Endodermal cell (in vitro differentiated cells): ENCODE results near the gene INSC. TPM values are rescaled to one million over a fixed set of nuclear protein-coding genes. Genes with fewer than 3 reads are reported as not detected.

Source experiments
- DNase-seq: peaks from one replicate; pipeline ENCODE4 v3.0.0-alpha.2; 2017
- H3K27ac ChIP-seq: 2 replicates; pipeline ENCODE4 v1.5.1; 2013; ENCODE audit warnings: mild to moderate bottlenecking, low read depth, low read length, moderate library complexity
- H3K27me3 ChIP-seq: 2 replicates; pipeline ENCODE4 v1.6.1; 2013; ENCODE audit warnings: mild to moderate bottlenecking, low read length, moderate library complexity; ENCODE audit not compliant: insufficient read depth, control insufficient read depth, poor library complexity, severe bottlenecking
- H3K36me3 ChIP-seq: 2 replicates; pipeline ENCODE4 v1.7.0; 2013; ENCODE audit warnings: mild to moderate bottlenecking, low read length, moderate library complexity; ENCODE audit not compliant: control insufficient read depth, insufficient read depth
- H3K4me1 ChIP-seq: one replicate; pipeline ENCODE4 v1.7.0; 2013; ENCODE audit warnings: low read length; ENCODE audit not compliant: control insufficient read depth, insufficient read depth
- H3K4me3 ChIP-seq: 2 replicates; pipeline ENCODE4 v1.5.1; 2013; ENCODE audit warnings: mild to moderate bottlenecking, low read length, moderate library complexity
- H3K9ac ChIP-seq: 2 replicates; pipeline ENCODE4 v1.6.1; 2013; ENCODE audit warnings: mild to moderate bottlenecking, low read length, moderate library complexity; ENCODE audit not compliant: poor library complexity, severe bottlenecking; ENCODE audit errors: extremely low read depth
- H3K9me3 ChIP-seq: 2 replicates; pipeline ENCODE4 v1.6.1; 2013; ENCODE audit warnings: mild to moderate bottlenecking, low read length, moderate library complexity; ENCODE audit not compliant: control insufficient read depth
- H3K27ac Mint-ChIP-seq: 2 replicates; pipeline ENCODE4 v1.8.0; 2020; ENCODE audit warnings: mixed read lengths
- H3K27me3 Mint-ChIP-seq: 2 replicates; pipeline ENCODE4 v1.8.0; 2021; ENCODE audit warnings: mild to moderate bottlenecking, mixed read lengths; ENCODE audit not compliant: insufficient read depth
- H3K36me3 Mint-ChIP-seq: 2 replicates; pipeline ENCODE4 v1.8.0; 2020; ENCODE audit warnings: low read depth, mixed read lengths
- H3K4me1 Mint-ChIP-seq: 2 replicates; pipeline ENCODE4 v1.8.0; 2020; ENCODE audit warnings: mixed read lengths
- H3K4me3 Mint-ChIP-seq: 2 replicates; pipeline ENCODE4 v1.8.0; 2020; ENCODE audit warnings: mild to moderate bottlenecking, moderate library complexity, mixed read lengths
- H3K9me3 Mint-ChIP-seq: 2 replicates; pipeline ENCODE4 v1.8.0; 2020; ENCODE audit warnings: mild to moderate bottlenecking, mixed read lengths
- WGBS, 2 experiments: methylation state at CpG; one replicate each; pipeline versions ENCODE4 v1.1.5 to v1.1.7; 2013; ENCODE audit warnings: missing lambda C conversion rate in 2 of 2, mixed read lengths in 1 of 2; ENCODE audit not compliant: insufficient coverage in 1 of 2, insufficient read length in 1 of 2; 5-methylcytosine and 5-hydroxymethylcytosine counted together
- total RNA-seq, 2 donors: library from RNA; stranded (reverse); fragmentation: NEBNext Ultra II Directional in 1 of 2; extraction: Animal tissue kit (Norgen Biotek cat#: 25700) in 1 of 2; gene quantifications; 2 replicates in 1 of 2; 3 replicates in 1 of 2; pipeline ENCODE4 v1.2.1, GENCODE V29; 2021
- TF ChIP-seq, protein P1 (sequence below): fragments of 200-600 bp; sonication (generic); conservative IDR thresholded peaks from 2 replicates; pipeline ENCODE4 v1.5.0; 2021; ENCODE audit warnings: antibody characterized with exemption, mild to moderate bottlenecking

Gene INSC
- total RNA-seq, 2 donors from 2014 or later, result not detected

DNA sequence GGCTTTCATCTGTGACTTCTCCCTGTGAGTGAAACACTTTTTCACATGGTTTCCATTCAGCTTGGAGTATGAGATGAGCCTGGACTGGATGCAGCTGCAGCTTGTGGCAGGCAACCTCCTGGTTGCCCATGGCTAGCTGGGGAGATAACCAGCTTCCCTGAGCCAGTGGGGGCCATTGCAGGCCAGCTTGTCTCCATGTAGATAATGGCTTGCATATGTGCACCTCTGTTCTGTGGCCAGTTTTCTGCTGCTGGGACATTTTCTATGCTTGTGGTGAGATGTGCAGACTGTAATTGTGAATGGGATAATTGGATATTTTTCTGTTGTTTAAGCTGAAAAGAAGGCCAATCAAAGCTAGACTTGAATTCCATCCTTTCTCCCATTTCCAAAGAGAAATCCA lies 38.5 kb downstream of the INSC start:
- Histone ChIP-seq H3K4me3 (no peak overlapping the region), H3K27ac (no peak overlapping the region), H3K9me3 (no peaks in the 10 kb centered on the region), H3K9ac (no peak overlapping the region), H3K36me3 (no peaks in the 10 kb centered on the region), H3K27me3 (no peaks in the 10 kb centered on the region), H3K4me1 (no peaks in the 10 kb centered on the region)
- Mint-ChIP-seq H3K27me3 (no peaks in the 10 kb centered on the region), H3K9me3 (no peaks in the 10 kb centered on the region), H3K4me1 (peaks cover 6% of the 10 kb centered on the region), H3K36me3 (no peaks in the 10 kb centered on the region), H3K27ac (no peak overlapping the region), H3K4me3 (no peak overlapping the region)
- DNase-seq, result no peak
- TF ChIP-seq, protein P1, sequence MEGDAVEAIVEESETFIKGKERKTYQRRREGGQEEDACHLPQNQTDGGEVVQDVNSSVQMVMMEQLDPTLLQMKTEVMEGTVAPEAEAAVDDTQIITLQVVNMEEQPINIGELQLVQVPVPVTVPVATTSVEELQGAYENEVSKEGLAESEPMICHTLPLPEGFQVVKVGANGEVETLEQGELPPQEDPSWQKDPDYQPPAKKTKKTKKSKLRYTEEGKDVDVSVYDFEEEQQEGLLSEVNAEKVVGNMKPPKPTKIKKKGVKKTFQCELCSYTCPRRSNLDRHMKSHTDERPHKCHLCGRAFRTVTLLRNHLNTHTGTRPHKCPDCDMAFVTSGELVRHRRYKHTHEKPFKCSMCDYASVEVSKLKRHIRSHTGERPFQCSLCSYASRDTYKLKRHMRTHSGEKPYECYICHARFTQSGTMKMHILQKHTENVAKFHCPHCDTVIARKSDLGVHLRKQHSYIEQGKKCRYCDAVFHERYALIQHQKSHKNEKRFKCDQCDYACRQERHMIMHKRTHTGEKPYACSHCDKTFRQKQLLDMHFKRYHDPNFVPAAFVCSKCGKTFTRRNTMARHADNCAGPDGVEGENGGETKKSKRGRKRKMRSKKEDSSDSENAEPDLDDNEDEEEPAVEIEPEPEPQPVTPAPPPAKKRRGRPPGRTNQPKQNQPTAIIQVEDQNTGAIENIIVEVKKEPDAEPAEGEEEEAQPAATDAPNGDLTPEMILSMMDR, result no peak

DNA sequence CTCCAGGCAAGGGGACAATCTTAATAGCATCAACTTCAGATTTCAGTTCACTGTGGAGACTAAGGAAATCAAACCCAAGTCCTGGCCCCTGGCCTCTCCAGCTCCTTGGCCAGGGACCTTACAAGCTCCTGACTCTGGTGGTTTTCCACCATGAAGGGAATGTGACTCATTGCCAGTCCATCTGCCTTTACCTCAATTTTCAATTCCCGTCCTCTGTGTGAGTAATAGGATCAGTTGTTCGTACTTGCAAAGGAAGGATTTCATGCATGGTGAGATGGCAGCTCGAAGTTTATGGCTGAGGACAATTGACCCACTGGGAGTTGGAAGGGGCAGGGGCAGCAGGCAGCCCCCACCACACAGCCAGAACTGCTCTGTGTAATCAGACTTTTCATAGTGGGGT lies 42.5 kb downstream of the INSC start:
- no peak overlapping the region for H3K4me3 Mint-ChIP-seq
- peaks cover 17% of the 10 kb centered on the region for H3K27me3 ChIP-seq
- H3K36me3 Mint-ChIP-seq, result no peaks in the 10 kb centered on the region
- H3K9me3 Mint-ChIP-seq, result no peaks in the 10 kb centered on the region
- H3K27ac Mint-ChIP-seq, result no peak overlapping the region
- TF ChIP-seq, protein P1, result no peak
- peaks cover 1% of the 10 kb centered on the region for H3K27me3 Mint-ChIP-seq
- no peaks in the 10 kb centered on the region for H3K4me1 Mint-ChIP-seq
- H3K9ac ChIP-seq, result no peak overlapping the region
- no peaks in the 10 kb centered on the region for H3K9me3 ChIP-seq
- no peaks in the 10 kb centered on the region for H3K4me1 ChIP-seq
- H3K36me3 ChIP-seq, result no peaks in the 10 kb centered on the region
- WGBS, 2 experiments, result 83 to 87% methylated on average over 1 to 3 of the region's 3 CpGs
- no peak for DNase-seq
- no peak overlapping the region for H3K27ac ChIP-seq
- H3K4me3 ChIP-seq, result no peak overlapping the region

DNA sequence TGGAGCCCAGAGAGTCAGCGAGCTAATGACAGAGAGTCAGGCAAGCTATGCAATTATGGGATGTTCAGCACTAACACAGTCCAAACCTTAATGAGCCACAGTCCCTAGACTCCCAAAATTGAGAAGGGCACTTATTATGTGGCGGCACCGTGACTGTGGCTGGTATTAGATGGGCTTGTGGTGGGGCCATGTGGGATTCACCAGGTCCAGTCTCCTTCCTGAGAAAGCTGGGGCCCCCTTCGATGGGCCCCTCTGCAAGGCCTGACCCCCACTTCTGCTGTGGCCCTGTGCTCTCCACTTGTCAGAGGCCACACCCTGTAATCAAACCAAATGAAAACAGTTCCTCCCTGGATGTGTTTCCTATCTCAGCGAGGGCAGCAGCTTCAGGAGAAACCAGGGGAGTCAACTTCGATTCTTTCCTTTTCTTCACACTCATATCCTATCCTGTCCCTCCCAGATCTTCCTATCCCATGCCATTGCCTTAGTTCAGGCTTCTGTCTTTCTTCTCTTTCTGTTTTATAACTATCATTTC lies 42.9 kb downstream of the INSC start:
- WGBS, 2 experiments, result 88 to 94% methylated on average over 3 to 6 of the region's 6 CpGs
- Histone ChIP-seq H3K9ac (no peak overlapping the region), H3K36me3 (no peaks in the 10 kb centered on the region), H3K27ac (no peak overlapping the region), H3K27me3 (peaks cover 17% of the 10 kb centered on the region), H3K4me3 (no peak overlapping the region), H3K9me3 (no peaks in the 10 kb centered on the region), H3K4me1 (no peaks in the 10 kb centered on the region)
- Mint-ChIP-seq H3K4me1 (no peaks in the 10 kb centered on the region), H3K9me3 (no peaks in the 10 kb centered on the region), H3K36me3 (no peaks in the 10 kb centered on the region), H3K27ac (no peak overlapping the region), H3K27me3 (peaks cover 1% of the 10 kb centered on the region), H3K4me3 (no peak overlapping the region)
- no peak for DNase-seq
- TF ChIP-seq, protein P1, result no peak
